HL-60/S4 treated with retinoic acid at 250 ng/mL for 4 days and 3 days (cell line): Measurements from ENCODE around the gene DHRS12.

Source experiments
- in situ Hi-C: fragments of 300-500 bp; cut with MboI; formaldehyde crosslinking; loops from 2 replicates; pipeline ENCODE4 v1.7.0; 2022; ENCODE audit warnings: low sequenced_read_pairs

Gene DHRS12

GRCh38 chr13:51814071-51814470 is 10.1 kb upstream of the DHRS12 start:
- in situ Hi-C loops, result loop anchor here (25.0 kb wide), 1 partner anchor 677 kb away; no protein-coding TSS in a partner anchor

- in situ Hi-C loops, result loop anchor here (25.0 kb wide), 1 partner anchor 675 kb away; no protein-coding TSS in a partner anchor
Observed at GRCh38 chr13:51811920-51812451, 8.0 kb upstream of the DHRS12 start.

GRCh38 chr13:51811046-51811445 is 7.1 kb upstream of the DHRS12 start:
- in situ Hi-C loops, result loop anchor here (25.0 kb wide), 1 partner anchor 674 kb away; no protein-coding TSS in a partner anchor

GRCh38 chr13:51808811-51809210 is 4.8 kb upstream of the DHRS12 start:
- in situ Hi-C loops, result loop anchor here (25.0 kb wide), 1 partner anchor 672 kb away; no protein-coding TSS in a partner anchor

GRCh38 chr13:51807041-51807440 is 3.1 kb upstream of the DHRS12 start:
- in situ Hi-C loops, result loop anchor here (25.0 kb wide), 1 partner anchor 670 kb away; no protein-coding TSS in a partner anchor

GRCh38 chr13:51806566-51806965 is 2.6 kb upstream of the DHRS12 start:
- in situ Hi-C loops, result loop anchor here (25.0 kb wide), 1 partner anchor 669 kb away; no protein-coding TSS in a partner anchor

- in situ Hi-C loops, result loop anchor here (25.0 kb wide), 1 partner anchor 669 kb away; no protein-coding TSS in a partner anchor
Observed at GRCh38 chr13:51805925-51806324, 2.0 kb upstream of the DHRS12 start.

GRCh38 chr13:51805313-51805712 is 1.4 kb upstream of the DHRS12 start:
- in situ Hi-C loops, result loop anchor here (25.0 kb wide), 1 partner anchor 668 kb away; no protein-coding TSS in a partner anchor

- in situ Hi-C loops, result loop anchor here (25.0 kb wide), 1 partner anchor 667 kb away; no protein-coding TSS in a partner anchor
Observed at GRCh38 chr13:51804295-51805172, 571 bp upstream of the DHRS12 start.

- in situ Hi-C loops, result loop anchor here (25.0 kb wide), 1 partner anchor 666 kb away; no protein-coding TSS in a partner anchor
Observed at GRCh38 chr13:51802631-51803418, 1.1 kb downstream of the DHRS12 start.

GRCh38 chr13:51801631-51802099 is 2.3 kb downstream of the DHRS12 start:
- in situ Hi-C loops, result loop anchor here (25.0 kb wide), 1 partner anchor 664 kb away; no protein-coding TSS in a partner anchor

GRCh38 chr13:51800486-51800885 is 3.5 kb downstream of the DHRS12 start:
- in situ Hi-C loops, result loop anchor here (25.0 kb wide), 1 partner anchor 663 kb away; no protein-coding TSS in a partner anchor

GRCh38 chr13:51799261-51799660 is 4.7 kb downstream of the DHRS12 start:
- in situ Hi-C loops, result no loop called here

GRCh38 chr13:51797664-51798488 is 6.1 kb downstream of the DHRS12 start:
- in situ Hi-C loops, result no loop called here

GRCh38 chr13:51796546-51796945 is 7.4 kb downstream of the DHRS12 start:
- in situ Hi-C loops, result no loop called here

GRCh38 chr13:51795419-51795818 is 8.5 kb downstream of the DHRS12 start:
- in situ Hi-C loops, result no loop called here

GRCh38 chr13:51794964-51795363 is 9.0 kb downstream of the DHRS12 start:
- in situ Hi-C loops, result no loop called here

- in situ Hi-C loops, result no loop called here
Observed at GRCh38 chr13:51793570-51794271, 10.2 kb downstream of the DHRS12 start.
